RPMI7951 (cell line): ENCODE measurements around the gene HGD. TPM values are rescaled to one million over a fixed set of nuclear protein-coding genes. Genes with fewer than 3 reads are reported as not detected.
"Not testable (repeated sequence)": the region's sequence is repeated elsewhere in the genome, so short reads cannot be mapped to it uniquely, and the experiment has no call there.

ENCODE experiments used
- DNase-seq: peaks from one replicate; pipeline ENCODE4 v3.0.0-alpha.2; 2012; ENCODE audit warnings: low read depth
- total RNA-seq: library from RNA; depleted of rRNA; stranded (reverse); fragments of >200 nt; shearing (Covaris generic); gene quantifications from 2 replicates; pipeline ENCODE4 v1.2.3, GENCODE V29; 2014

Gene HGD
- total RNA-seq, 1 experiment from 2014 or later = 0.24 TPM

DNA sequence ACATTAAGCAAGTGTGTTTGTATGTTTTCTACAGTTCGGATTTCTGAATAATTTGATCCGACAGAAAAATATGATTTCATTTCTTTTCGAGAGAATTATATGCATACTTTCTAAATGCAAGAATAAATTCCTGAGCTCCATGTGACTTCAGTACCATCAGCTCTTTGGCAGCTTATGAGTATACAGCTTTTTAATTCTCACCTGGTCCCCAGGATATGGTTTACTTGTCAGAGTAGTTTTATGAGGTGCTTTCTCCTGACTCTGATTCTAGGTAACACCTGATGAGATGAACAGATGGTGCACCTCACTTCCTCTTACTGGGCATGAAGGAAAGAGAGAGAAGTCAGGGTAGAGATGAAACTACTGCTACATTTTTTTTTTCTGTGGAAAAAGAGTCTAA is 3.1 kb downstream of the HGD start:
- no peak for DNase-seq

- peak; percentile 87 for DNase-seq
Observed at GRCh38 chr3:120678331-120678947, 3.6 kb downstream of the HGD start.

- DNase-seq = not testable (repeated sequence)
Observed at GRCh38 chr3:120677193-120677592, 4.8 kb downstream of the HGD start.

GRCh38 chr3:120673116-120673515 is 8.9 kb downstream of the HGD start:
- no peak for DNase-seq

GRCh38 chr3:120670576-120670975 is 11.5 kb downstream of the HGD start:
- no peak for DNase-seq

DNA sequence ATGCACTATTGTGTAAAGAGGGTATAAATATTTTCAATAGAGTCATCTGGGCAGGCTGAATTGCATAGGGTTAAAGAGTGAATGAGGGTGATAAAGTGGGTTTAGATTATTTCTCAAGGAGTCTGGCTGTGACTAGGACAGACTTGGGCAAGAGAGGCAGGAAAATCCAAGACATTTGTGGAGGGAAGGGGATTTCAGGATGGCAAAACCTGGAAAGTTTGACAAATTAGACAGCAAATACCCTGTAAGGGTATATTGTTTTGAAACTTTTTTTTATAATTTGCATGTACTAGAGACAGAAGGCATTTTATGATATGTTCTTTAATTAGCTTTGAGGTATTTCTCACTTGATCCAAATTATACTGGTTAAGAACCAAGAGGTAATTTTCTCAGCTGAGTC is 17.1 kb downstream of the HGD start:
- no peak for DNase-seq

GRCh38 chr3:120661945-120662344 is 20.1 kb downstream of the HGD start:
- no peak for DNase-seq

- DNase-seq = no peak
Observed at GRCh38 chr3:120661106-120661905, 20.7 kb downstream of the HGD start.

DNA sequence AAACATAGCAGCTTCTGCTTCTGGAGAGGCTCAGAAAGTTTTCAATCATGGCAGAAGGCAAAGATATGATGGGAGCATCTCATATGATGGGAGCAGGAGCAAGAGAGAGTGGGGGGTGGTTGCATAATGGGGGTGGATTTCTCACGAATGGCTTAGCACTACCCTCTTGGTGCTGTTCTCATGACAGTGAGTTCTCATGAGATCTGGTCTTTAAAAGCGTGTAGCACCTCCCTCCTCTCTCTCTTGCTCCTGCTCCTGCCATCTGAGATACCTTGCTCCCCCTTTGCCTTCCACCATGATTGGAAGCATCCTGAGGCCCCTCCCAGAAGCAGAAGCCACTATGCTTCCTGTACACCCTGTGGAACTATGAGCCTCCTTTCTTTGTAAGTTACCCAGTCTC is 22.2 kb downstream of the HGD start:
- no peak for DNase-seq

DNA sequence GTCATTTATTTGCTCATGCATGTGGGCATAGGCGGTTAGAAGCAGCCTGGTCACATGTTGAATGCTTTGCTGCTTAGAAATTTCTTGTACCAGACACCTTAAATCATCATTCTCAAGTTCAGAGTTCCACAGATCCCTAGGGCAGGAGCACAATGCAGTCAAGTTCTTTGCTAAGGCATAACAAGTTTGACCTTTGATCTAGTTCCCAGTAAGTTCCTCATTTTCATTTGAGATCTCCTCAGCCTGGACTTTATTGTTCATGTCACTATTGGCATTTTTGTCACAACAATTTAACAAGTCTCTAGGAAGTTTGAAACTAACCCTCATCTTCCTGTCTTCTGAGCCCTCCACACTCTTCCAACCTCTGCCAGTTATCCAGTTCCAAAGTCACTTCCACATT is 22.8 kb downstream of the HGD start:
- no peak for DNase-seq

- no peak for DNase-seq
Observed at GRCh38 chr3:120652896-120653545, 29.0 kb downstream of the HGD start.

- no peak for DNase-seq
Observed at GRCh38 chr3:120652281-120652680, 29.8 kb downstream of the HGD start.

GRCh38 chr3:120650311-120650710 is 31.7 kb downstream of the HGD start:
- DNase-seq = no peak

- DNase-seq = no peak
Observed at GRCh38 chr3:120649830-120650233, 32.2 kb downstream of the HGD start.

GRCh38 chr3:120648290-120648689 is 33.7 kb downstream of the HGD start:
- DNase-seq = no peak

DNA sequence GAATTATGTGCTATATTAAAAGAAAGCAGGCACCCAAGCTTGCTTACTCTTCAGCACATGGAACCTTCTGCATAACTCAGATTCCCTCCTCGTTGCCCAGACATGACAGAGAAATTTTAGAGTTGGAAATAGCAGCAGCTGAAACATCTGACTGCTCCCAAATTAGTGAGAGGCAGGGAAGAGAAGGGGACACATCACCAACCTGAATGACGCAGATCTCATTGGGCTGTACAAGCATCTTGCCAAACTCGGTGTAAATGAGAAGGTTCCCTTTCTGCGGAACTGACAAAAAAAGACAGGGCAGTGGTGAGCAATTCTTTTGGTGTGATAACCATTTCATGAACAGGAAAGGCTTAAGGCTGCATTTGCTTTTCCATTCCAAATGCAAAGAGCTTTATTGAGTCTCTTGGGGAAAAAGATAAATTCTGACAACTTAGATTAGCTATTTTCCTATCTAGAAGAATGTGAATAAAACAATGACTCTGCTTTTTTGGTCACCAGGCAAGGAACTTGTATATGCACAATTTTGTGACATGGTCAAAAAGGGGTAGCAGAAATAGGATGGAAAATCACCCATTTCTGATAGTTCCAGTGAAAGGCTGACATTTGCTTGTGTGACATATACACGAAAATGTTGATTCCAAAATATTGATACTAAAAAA is 35.1 kb downstream of the HGD start:
- DNase-seq = no peak

DNA sequence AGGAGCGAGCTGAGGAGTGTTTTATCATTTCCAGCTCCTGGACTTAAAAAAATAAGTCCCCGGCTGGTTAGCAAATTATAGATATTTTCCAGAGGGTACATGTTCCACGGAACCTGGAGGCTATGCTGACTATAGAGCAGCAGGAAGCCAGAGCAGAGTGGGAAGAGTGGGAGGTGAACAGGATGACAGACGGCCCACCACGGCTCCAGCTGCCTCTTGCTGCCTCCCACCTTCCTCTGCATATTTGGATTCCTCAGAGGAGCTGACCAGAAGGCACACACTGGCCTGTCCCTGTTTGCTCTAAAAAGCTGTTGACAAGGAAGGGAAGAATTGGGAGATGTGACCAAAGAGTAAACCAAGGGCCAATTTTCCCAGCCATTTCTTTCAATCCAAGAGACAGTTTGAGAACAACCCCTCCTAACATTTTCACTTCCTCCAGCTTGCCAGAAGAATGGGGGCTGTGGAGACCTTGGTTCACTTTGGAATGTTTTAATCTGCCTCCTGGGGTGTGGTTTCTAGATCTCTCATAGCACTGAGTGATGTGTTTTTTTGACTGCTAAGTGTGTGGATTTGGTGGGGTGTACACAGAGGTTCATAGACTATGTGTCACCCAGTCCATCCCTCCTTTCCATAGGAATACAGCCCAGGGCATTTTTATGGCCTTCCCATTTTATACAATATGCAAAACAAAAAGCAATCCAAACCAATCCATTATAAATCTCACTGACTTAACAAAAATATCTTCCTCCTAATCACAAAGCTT is 36.8 kb downstream of the HGD start:
- peak; percentile 24 for DNase-seq

- peak; percentile 70 for DNase-seq
Observed at GRCh38 chr3:120642368-120642948, 39.6 kb downstream of the HGD start.

DNA sequence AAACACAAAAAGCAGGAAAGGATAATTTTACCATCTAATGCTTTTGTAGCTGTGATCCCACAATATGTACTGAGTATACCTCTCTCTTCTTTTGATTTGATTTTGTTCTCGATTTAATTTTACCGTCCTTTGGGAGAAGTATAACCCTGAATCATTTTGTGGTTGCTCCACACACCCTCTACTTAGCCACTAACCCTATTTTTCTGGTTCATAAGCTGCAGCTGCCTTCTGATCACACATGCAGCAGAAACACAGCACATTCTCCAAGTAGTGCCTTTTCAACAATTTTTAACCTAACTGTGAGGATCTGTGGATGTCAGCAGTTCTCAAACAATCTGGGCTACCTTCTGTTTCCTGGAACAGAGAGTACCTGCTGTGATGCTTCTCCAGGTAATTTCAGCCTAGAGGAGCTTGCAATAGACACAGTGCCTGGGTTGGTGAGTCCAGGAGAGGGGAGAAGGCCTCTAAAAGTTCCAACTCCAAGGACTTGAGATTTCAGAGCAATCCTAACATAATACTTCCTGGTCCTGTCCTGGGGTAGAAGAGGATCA is 40.3 kb downstream of the HGD start:
- no peak for DNase-seq

DNA sequence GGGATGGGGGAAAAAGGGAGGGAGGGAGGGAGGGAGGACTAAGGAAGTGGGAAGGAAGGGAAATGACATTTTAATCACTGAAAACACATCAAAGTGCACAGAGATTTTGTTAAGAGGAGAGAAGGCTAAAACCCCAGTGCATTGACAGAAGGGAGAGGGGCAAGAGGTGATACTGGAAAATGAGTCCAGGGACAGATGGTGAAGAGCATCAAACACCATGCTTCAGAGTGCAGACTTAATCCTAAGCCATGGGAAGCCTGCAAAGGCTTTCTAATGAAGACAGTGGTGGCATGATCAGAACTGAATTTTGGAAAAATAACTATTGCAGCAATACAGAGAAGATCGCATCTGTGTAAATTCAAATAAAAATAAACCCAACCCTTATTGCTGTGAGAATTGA is 41.8 kb downstream of the HGD start:
- no peak for DNase-seq

DNA sequence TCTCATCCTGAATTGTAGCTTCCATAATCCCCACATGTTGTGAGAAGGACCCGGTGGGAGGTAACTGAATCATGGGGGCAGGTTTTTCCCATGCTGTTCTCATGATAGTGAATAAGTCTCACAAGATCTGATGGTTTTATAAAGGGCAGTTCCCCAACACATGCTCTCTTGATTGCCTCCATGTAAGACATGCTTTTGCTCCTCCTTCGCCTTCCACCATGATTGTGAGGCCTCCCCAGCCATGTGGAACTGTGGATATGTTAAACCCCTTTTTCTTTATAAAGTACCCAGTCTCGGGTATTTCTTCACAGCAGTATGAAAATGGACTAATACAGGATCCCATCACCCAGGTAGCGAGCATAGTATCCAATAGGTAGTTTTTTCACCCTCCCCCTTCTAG is 43.2 kb downstream of the HGD start:
- DNase-seq = not testable (repeated sequence)
